GM12892 (cell line): Measurements from ENCODE around the gene PPP1R9B.

Experiments
- POLR2A ChIP-seq: IDR thresholded peaks from 2 replicates; pipeline ENCODE4 v1.6.1; 2011; ENCODE audit warnings: low read depth, low read length, control low read depth
- POLR2AphosphoS5 ChIP-seq: IDR thresholded peaks from 2 replicates; pipeline ENCODE4 v1.6.1; 2011; ENCODE audit warnings: low read depth, low read length, control low read depth
- TAF1 ChIP-seq: IDR thresholded peaks from 2 replicates; pipeline ENCODE4 v1.6.1; 2011; ENCODE audit warnings: low read depth, mild to moderate bottlenecking, control low read depth, low read length, borderline replicate concordance

DNA sequence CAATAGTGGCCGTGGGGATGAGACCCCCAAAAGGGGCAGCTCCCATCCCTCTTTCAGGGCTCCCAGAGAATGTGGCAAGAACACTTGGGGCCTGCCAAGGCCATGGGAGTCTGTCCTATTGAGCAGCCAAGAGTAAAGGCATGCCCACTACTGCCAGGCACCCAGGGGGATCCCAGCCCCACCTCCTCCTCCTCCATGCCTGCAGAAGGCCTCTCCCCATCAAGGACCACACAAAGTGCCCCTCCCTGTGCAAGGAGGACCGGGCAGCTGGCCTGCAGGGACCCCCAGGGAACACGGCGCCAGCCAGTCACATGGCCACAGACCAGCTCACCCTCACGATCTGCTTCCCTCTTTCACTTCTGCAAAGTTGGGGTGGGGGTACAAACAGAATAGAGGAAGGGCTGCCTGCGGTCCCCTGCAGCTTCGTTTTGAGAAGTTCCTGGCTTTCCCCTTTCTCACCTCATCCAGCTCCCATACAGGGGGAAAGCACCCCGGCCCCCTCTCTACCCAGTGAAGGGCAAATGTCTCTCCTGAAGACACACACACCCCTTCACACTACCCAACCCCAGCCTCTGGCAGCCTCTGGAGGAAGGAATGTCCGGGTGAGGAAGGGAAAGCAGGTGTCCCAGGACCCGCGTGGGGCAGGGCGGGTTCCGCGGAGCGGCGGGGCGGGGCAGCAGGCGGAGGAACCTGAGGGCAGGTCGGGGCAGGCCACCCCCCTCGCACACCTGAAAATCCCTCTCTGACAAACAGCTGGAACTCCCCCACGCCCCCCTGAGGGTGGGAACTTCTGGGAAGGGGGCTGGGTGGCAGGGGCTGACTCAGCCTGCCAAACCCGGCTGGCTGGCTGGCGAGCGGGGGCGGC is 2.0 kb downstream of the PPP1R9B start:
- TF ChIP-seq POLR2AphosphoS5 (peak; percentile 63), POLR2A (peak; percentile 53), TAF1 (0 out of 2 replicates have a peak, but pooled peaks have one; percentile 35)
